ENCODE results near the gene ESPN.

Gene ESPN

DNA sequence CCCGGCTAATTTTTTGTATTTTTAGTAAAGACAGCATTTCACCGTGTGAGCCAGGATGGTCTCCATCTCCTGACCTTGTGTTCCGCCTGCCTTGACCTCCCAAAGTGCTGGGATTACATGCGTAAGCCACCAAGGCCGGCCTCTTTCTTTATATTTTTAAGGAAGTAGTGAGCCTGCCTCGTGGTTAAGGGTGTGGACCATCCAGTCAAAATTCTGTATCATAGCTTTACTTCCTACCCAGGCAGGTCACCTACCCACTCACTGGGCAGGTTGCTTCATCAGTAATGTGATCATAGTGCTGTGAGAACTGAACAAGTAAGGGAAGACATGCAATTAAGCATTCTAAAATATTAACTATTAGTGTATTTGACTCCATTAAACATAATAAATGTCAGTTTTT is 22.9 kb upstream of the ESPN start:
- no peaks in the 10 kb centered on the region for H3K27me3 ChIP-seq (replicated peaks; ENCODE audit: control insufficient read depth, insufficient read depth, low read length)
- no peak for DNase-seq (ENCODE audit: extremely low read depth, insufficient read length)
- TF ChIP-seq CTCF (IDR thresholded peaks at IDR 0.05; ENCODE audit: insufficient read depth, low read length, poor library complexity, severe bottlenecking), result no peak

DNA sequence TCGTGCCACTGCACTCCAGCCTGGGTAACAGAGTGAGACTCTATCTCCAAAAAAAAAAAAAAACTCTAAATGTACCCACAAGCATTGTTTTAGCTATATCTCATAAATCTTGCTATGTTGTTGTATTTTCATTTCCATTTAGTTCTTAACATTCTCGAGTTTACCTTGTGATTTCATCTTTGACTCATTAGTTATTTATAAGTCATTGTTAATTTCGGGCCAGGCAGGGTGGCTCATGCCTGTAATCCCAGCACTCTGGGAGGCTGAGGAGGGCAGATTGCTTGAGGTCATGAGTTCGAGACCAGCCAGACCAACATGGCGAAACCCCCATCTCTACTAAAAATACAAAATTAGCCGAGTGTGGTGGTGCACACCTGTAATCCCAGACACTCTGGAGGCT is 16.6 kb upstream of the ESPN start:
- Histone ChIP-seq H3K4me3 (replicated peaks; ENCODE audit: low read depth, low read length) (no peak overlapping the region), H3K36me3 (ENCODE audit: control insufficient read depth, insufficient read depth, low read length) (no peaks in the 10 kb centered on the region), H3K27me3 (replicated peaks; ENCODE audit: control insufficient read depth, insufficient read depth, low read length) (no peaks in the 10 kb centered on the region)
- DNase-seq (ENCODE audit: extremely low read depth, insufficient read length), result no peak
- no peak for TF ChIP-seq CTCF (IDR thresholded peaks at IDR 0.05; ENCODE audit: insufficient read depth, low read length, poor library complexity, severe bottlenecking)

More for the DNA sequence above, 22.9 kb upstream of the ESPN start:
- Histone ChIP-seq H3K4me3 (replicated peaks; ENCODE audit: low read depth, low read length) (no peak overlapping the region), H3K36me3 (ENCODE audit: control insufficient read depth, insufficient read depth, low read length) (no peaks in the 10 kb centered on the region)

DNA sequence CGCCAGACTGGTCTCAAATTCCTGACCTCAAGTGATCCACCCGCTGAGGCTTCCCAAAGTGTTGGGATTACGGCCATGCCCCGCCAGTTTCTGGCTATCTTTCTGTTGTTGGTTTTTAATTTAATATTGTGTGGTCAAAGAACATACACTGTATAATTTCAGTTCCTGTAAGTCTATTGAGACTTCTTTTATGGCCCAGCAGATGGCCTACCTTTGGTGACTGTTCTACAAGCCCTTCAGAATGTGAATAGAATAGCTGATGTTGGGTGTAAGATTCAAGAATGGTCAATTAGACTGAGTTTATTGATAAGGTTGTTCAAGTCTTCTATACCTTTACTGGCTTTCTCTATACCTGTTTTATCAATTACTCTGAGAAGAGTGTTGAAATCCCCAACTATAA is 15.5 kb upstream of the ESPN start:
- no peak for DNase-seq (ENCODE audit: extremely low read depth, insufficient read length)
- Histone ChIP-seq H3K36me3 (ENCODE audit: control insufficient read depth, insufficient read depth, low read length) (no peaks in the 10 kb centered on the region), H3K27me3 (replicated peaks; ENCODE audit: control insufficient read depth, insufficient read depth, low read length) (no peaks in the 10 kb centered on the region), H3K4me3 (replicated peaks; ENCODE audit: low read depth, low read length) (no peak overlapping the region)
- TF ChIP-seq CTCF (IDR thresholded peaks at IDR 0.05; ENCODE audit: insufficient read depth, low read length, poor library complexity, severe bottlenecking), result no peak

- Histone ChIP-seq H3K4me3 (replicated peaks; ENCODE audit: low read depth, low read length) (no peak overlapping the region), H3K27me3 (replicated peaks; ENCODE audit: control insufficient read depth, insufficient read depth, low read length) (no peaks in the 10 kb centered on the region), H3K36me3 (ENCODE audit: control insufficient read depth, insufficient read depth, low read length) (no peaks in the 10 kb centered on the region)
- no peak for TF ChIP-seq CTCF (IDR thresholded peaks at IDR 0.05; ENCODE audit: insufficient read depth, low read length, poor library complexity, severe bottlenecking)
- no peak for DNase-seq (ENCODE audit: extremely low read depth, insufficient read length)
These were observed 14.8 kb upstream of the ESPN start for GRCh38 chr1:6409733-6410132.

DNA sequence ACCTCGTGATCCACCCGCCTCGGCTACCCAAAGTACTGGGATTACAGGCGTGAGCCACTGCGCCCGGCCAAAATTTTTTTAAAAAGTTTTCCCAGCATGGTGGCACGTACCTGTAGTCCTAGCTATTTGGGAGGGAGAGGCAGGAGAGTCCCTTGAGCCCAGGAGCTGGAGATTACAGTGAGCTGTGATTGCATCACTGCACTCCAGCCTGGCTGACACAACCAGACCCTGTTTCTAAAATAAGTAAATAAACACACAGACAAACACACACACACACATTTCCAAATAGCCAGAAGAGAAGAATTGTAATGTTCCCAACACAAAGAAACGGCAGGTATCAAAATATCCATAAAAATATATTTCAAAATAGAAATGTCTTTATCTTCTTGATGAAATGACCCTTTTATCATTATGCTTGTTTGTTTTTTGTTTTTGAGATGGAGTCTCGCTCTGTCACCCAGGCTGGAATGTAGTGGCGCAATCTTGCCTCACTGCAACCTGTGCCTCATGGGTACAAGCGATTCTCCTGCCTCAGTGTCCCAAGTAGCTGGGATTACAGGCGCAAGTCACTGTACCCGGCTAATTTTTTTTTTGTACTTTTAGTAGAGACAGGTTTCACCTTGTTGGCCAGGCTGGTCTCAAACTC is 14.2 kb upstream of the ESPN start:
- TF ChIP-seq CTCF (IDR thresholded peaks at IDR 0.05; ENCODE audit: insufficient read depth, low read length, poor library complexity, severe bottlenecking), result no peak
- no peak for DNase-seq (ENCODE audit: extremely low read depth, insufficient read length)
- Histone ChIP-seq H3K27me3 (replicated peaks; ENCODE audit: control insufficient read depth, insufficient read depth, low read length) (no peaks in the 10 kb centered on the region), H3K4me3 (replicated peaks; ENCODE audit: low read depth, low read length) (no peak overlapping the region), H3K36me3 (ENCODE audit: control insufficient read depth, insufficient read depth, low read length) (no peaks in the 10 kb centered on the region)

DNA sequence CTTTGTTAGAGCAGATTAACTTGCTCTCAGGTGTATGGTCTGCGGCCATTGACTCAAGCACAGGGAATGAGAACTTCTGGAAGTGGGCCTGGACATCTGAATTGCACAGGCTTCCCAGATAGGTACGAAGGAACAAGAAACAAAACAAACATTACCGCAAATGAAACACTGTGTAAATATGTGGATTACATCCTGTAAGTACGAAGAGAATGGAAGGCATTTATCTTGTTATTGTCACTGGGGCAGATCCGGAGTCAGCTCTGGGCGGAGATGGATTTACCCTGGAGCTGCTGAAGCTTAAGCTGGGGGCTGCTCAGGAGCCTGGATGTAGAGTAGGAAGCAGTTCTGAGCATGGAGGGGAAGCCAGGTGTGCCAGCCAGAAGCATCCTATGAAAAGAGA is 11.7 kb upstream of the ESPN start:
- TF ChIP-seq CTCF (IDR thresholded peaks at IDR 0.05; ENCODE audit: insufficient read depth, low read length, poor library complexity, severe bottlenecking), result no peak
- no peak overlapping the region for H3K4me3 ChIP-seq (replicated peaks; ENCODE audit: low read depth, low read length)
- DNase-seq (ENCODE audit: extremely low read depth, insufficient read length), result no peak
- no peaks in the 10 kb centered on the region for H3K27me3 ChIP-seq (replicated peaks; ENCODE audit: control insufficient read depth, insufficient read depth, low read length)
- no peaks in the 10 kb centered on the region for H3K36me3 ChIP-seq (ENCODE audit: control insufficient read depth, insufficient read depth, low read length)
